ENCODE results near the gene LTBP3.

LTBP3 gene

GRCh38 chr11:65498727-65498976, 59.5 kb downstream of the LTBP3 start:
- Histone ChIP-seq H3K36me3 (ENCODE audit: control insufficient read depth, insufficient read depth, low read length) (peaks cover 30% of the 10 kb centered on the region), H3K27ac (peak overlapping the region; percentile 100), H3K4me2 (ENCODE audit: low read length) (peak overlapping the region; percentile 75), H2AFZ (peak overlapping the region; percentile 65), H3K79me2 (peaks cover 46% of the 10 kb centered on the region), H3K27me3 (ENCODE audit: control insufficient read depth, insufficient read depth, low read length) (no peaks in the 10 kb centered on the region), H3K9ac (peak overlapping the region; percentile 82), H3K4me1 (peaks cover 18% of the 10 kb centered on the region), H3K9me3 (ENCODE audit: control insufficient read depth, low read length) (no peaks in the 10 kb centered on the region), H3K4me3 (ENCODE audit: low read depth, low read length) (peak overlapping the region; percentile 100)
- TF ChIP-seq CTCF (IDR thresholded peaks at IDR 0.05), result no peak

- H3K4me3 ChIP-seq (ENCODE audit: low read depth, low read length), result peak overlapping the region; percentile 100
- no peaks in the 10 kb centered on the region for H3K27me3 ChIP-seq (ENCODE audit: control insufficient read depth, insufficient read depth, low read length)
- H3K79me2 ChIP-seq, result peaks cover 41% of the 10 kb centered on the region
- peaks cover 29% of the 10 kb centered on the region for H3K36me3 ChIP-seq (ENCODE audit: control insufficient read depth, insufficient read depth, low read length)
- peaks cover 22% of the 10 kb centered on the region for H3K4me1 ChIP-seq
- peak overlapping the region; percentile 65 for H2AFZ ChIP-seq
- peak overlapping the region; percentile 100 for H3K27ac ChIP-seq
- no peak for TF ChIP-seq CTCF (IDR thresholded peaks at IDR 0.05)
- H3K9me3 ChIP-seq (ENCODE audit: control insufficient read depth, low read length), result no peaks in the 10 kb centered on the region
- H3K9ac ChIP-seq, result peak overlapping the region; percentile 82
- H3K4me2 ChIP-seq (ENCODE audit: low read length), result peak overlapping the region; percentile 75
These were observed 60.0 kb downstream of the LTBP3 start for GRCh38 chr11:65498042-65498726.

- peak overlapping the region; percentile 100 for H3K4me3 ChIP-seq (ENCODE audit: low read depth, low read length)
- TF ChIP-seq CTCF (IDR thresholded peaks at IDR 0.05), result no peak
- peaks cover 33% of the 10 kb centered on the region for H3K79me2 ChIP-seq
- H3K36me3 ChIP-seq (ENCODE audit: control insufficient read depth, insufficient read depth, low read length), result peaks cover 22% of the 10 kb centered on the region
- H3K4me2 ChIP-seq (ENCODE audit: low read length), result peak overlapping the region; percentile 75
- peaks cover 30% of the 10 kb centered on the region for H3K4me1 ChIP-seq
- no peaks in the 10 kb centered on the region for H3K27me3 ChIP-seq (ENCODE audit: control insufficient read depth, insufficient read depth, low read length)
- peak overlapping the region; percentile 20 for H2AFZ ChIP-seq
- H3K27ac ChIP-seq, result peak overlapping the region; percentile 100
- H3K9ac ChIP-seq, result peak overlapping the region; percentile 82
- no peaks in the 10 kb centered on the region for H3K9me3 ChIP-seq (ENCODE audit: control insufficient read depth, low read length)
These were observed 60.8 kb downstream of the LTBP3 start for GRCh38 chr11:65497141-65498041.

GRCh38 chr11:65496304-65497140, 61.6 kb downstream of the LTBP3 start:
- Histone ChIP-seq H3K79me2 (peaks cover 26% of the 10 kb centered on the region), H3K9me3 (ENCODE audit: control insufficient read depth, low read length) (no peaks in the 10 kb centered on the region), H3K27ac (peak overlapping the region; percentile 100), H3K9ac (peak overlapping the region; percentile 43), H3K27me3 (ENCODE audit: control insufficient read depth, insufficient read depth, low read length) (no peaks in the 10 kb centered on the region), H3K36me3 (ENCODE audit: control insufficient read depth, insufficient read depth, low read length) (peaks cover 13% of the 10 kb centered on the region), H3K4me1 (peaks cover 38% of the 10 kb centered on the region), H2AFZ (peak overlapping the region; percentile 20), H3K4me2 (ENCODE audit: low read length) (peak overlapping the region; percentile 74), H3K4me3 (ENCODE audit: low read depth, low read length) (peak overlapping the region; percentile 56)
- TF ChIP-seq CTCF (IDR thresholded peaks at IDR 0.05), result no peak

Data from parathyroid adenoma (tissue), 2 donors.